ENCODE results near the gene TCF7L1. TPM values are rescaled to one million over a fixed set of nuclear protein-coding genes. Genes with fewer than 3 reads are reported as not detected.

The TCF7L1 gene
- total RNA-seq, 2 donors from 2014 or later: 8.3 to 8.8 TPM

GRCh38 chr2:85169581-85169980, 36.4 kb downstream of the TCF7L1 start:
- ATAC-seq (ENCODE audit: insufficient number of reproducible peaks, low FRiP score, low read depth): no peak
- Histone ChIP-seq H3K4me1 (ENCODE audit: control insufficient read depth in 1 of 2, low read depth in 2 of 2) (peaks cover 0 to 15% of the 10 kb centered on the region in 2 donors), H3K27ac (no peak overlapping the region), H3K4me3 (no peak overlapping the region), H3K36me3 (no peaks in the 10 kb centered on the region), H3K27me3 (replicated peaks; ENCODE audit: insufficient read depth) (no peaks in the 10 kb centered on the region), H3K9me3 (no peaks in the 10 kb centered on the region)
- no peak for DNase-seq (ENCODE audit: low spot score)
- TF ChIP-seq CTCF (IDR thresholded peaks at IDR 0.05): no peak

DNA sequence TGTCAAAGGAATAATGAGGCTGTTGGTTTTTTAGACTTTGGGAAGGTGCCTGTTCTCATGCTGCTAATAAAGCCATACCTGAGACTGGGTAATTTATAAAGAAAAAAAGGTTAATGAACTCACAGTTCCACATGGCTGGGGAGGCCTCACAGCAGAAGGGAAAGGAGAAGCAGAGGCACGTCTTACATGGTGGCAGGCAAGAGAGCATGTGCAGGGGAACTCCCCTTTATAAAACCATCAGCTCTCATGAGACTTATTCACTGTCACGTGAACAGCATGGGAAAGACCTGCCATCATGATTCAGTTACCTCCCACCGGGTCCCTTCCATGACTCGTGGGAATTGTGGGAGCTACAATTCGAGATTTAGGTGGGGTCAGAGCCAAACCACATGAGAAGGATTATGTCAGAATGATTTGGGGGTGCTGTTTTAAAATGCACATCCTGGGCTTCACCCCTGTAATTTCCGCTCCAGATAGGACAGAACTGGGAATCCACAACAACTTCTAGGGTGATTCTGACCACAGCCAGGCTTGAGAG, 37.8 kb downstream of the TCF7L1 start:
- Histone ChIP-seq H3K4me3 (no peak overlapping the region), H3K27me3 (replicated peaks; ENCODE audit: insufficient read depth) (no peaks in the 10 kb centered on the region), H3K9me3 (no peaks in the 10 kb centered on the region), H3K36me3 (no peaks in the 10 kb centered on the region), H3K4me1 (ENCODE audit: control insufficient read depth in 1 of 2, low read depth in 2 of 2) (peaks cover 5 to 21% of the 10 kb centered on the region in 2 donors), H3K27ac (no peak overlapping the region)
- ATAC-seq (ENCODE audit: insufficient number of reproducible peaks, low FRiP score, low read depth): no peak
- TF ChIP-seq CTCF (IDR thresholded peaks at IDR 0.05): no peak
- DNase-seq (ENCODE audit: low spot score): no peak

- no peak for TF ChIP-seq CTCF (IDR thresholded peaks at IDR 0.05)
- Histone ChIP-seq H3K4me3 (no peak overlapping the region), H3K4me1 (ENCODE audit: control insufficient read depth in 1 of 2, low read depth in 2 of 2) (peaks cover 6 to 22% of the 10 kb centered on the region in 2 donors), H3K9me3 (no peaks in the 10 kb centered on the region), H3K27me3 (replicated peaks; ENCODE audit: insufficient read depth) (no peaks in the 10 kb centered on the region), H3K36me3 (no peaks in the 10 kb centered on the region), H3K27ac (no peak overlapping the region)
- ATAC-seq (ENCODE audit: insufficient number of reproducible peaks, low FRiP score, low read depth) (no peak), DNase-seq (ENCODE audit: low spot score) (no peak)
Measured at GRCh38 chr2:85171916-85172315, 38.7 kb downstream of the TCF7L1 start.

GRCh38 chr2:85173909-85174308, 40.7 kb downstream of the TCF7L1 start:
- no peak for TF ChIP-seq CTCF (IDR thresholded peaks at IDR 0.05)
- no peak overlapping the region for H3K4me3 ChIP-seq
- no peaks in the 10 kb centered on the region for H3K27me3 ChIP-seq (replicated peaks; ENCODE audit: insufficient read depth)
- H3K27ac ChIP-seq: no peak overlapping the region
- no peaks in the 10 kb centered on the region for H3K36me3 ChIP-seq
- ATAC-seq (ENCODE audit: insufficient number of reproducible peaks, low FRiP score, low read depth): no peak
- no peak for DNase-seq (ENCODE audit: low spot score)
- no peaks in the 10 kb centered on the region for H3K9me3 ChIP-seq
- peaks cover 6 to 26% of the 10 kb centered on the region in 2 donors for H3K4me1 ChIP-seq (ENCODE audit: control insufficient read depth in 1 of 2, low read depth in 2 of 2)

- ATAC-seq (ENCODE audit: insufficient number of reproducible peaks, low FRiP score, low read depth) (no peak), DNase-seq (ENCODE audit: low spot score) (no peak)
- Histone ChIP-seq H3K4me3 (no peak overlapping the region), H3K4me1 (ENCODE audit: control insufficient read depth in 1 of 2, low read depth in 2 of 2) (peaks cover 11 to 36% of the 10 kb centered on the region in 2 donors), H3K27me3 (replicated peaks; ENCODE audit: insufficient read depth) (no peaks in the 10 kb centered on the region), H3K36me3 (no peaks in the 10 kb centered on the region), H3K9me3 (no peaks in the 10 kb centered on the region), H3K27ac (peak overlapping the region in 1 of 2 donors; percentile 2)
- TF ChIP-seq CTCF (IDR thresholded peaks at IDR 0.05): no peak
Measured at GRCh38 chr2:85174943-85175342, 41.8 kb downstream of the TCF7L1 start.
